Stimulated activated CD4-positive, alpha-beta T cell treated with anti-CD3 and anti-CD28 coated beads, Interleukin-1b, Interleukin-23, amount 100 ng/mL, for 1 hour (primary cell): ENCODE measurements around the gene MID1.
"Not testable (repeated sequence)": the region's sequence is repeated elsewhere in the genome, so short reads cannot be mapped to it uniquely, and the experiment has no call there.

Experiments
- DNase-seq, 2 donors: peaks; one replicate each; pipeline ENCODE4 v3.0.0-alpha.2; 2020; ENCODE audit warnings: low read depth in 2 of 2

Gene MID1

GRCh38 chrX:10617999-10618351 lies 2.4 kb downstream of the MID1 start:
- DNase-seq, result no peak

GRCh38 chrX:10617186-10617998 lies 3.0 kb downstream of the MID1 start:
- no peak for DNase-seq

GRCh38 chrX:10615931-10616774 lies 4.2 kb downstream of the MID1 start:
- DNase-seq, result no peak

GRCh38 chrX:10612215-10612614 lies 8.2 kb downstream of the MID1 start:
- no peak for DNase-seq

- DNase-seq, result no peak
These were observed 8.8 kb downstream of the MID1 start for GRCh38 chrX:10611441-10612090.

GRCh38 chrX:10608099-10608498 lies 12.3 kb downstream of the MID1 start:
- DNase-seq, result no peak

GRCh38 chrX:10607233-10607632 lies 13.2 kb downstream of the MID1 start:
- DNase-seq, result no peak

GRCh38 chrX:10603612-10604011 lies 16.8 kb downstream of the MID1 start:
- no peak for DNase-seq

GRCh38 chrX:10602646-10603045 lies 17.7 kb downstream of the MID1 start:
- DNase-seq, result no peak

GRCh38 chrX:10600479-10600878 lies 19.9 kb downstream of the MID1 start:
- DNase-seq, result no peak

- no peak for DNase-seq
These were observed 21.8 kb downstream of the MID1 start for GRCh38 chrX:10598540-10598939.

- DNase-seq, result no peak
These were observed 22.5 kb downstream of the MID1 start for GRCh38 chrX:10597871-10598270.

- no peak for DNase-seq
These were observed 28.7 kb downstream of the MID1 start for GRCh38 chrX:10591363-10592335.

GRCh38 chrX:10589787-10590186 lies 30.6 kb downstream of the MID1 start:
- not testable (repeated sequence) for DNase-seq

- DNase-seq, result no peak
These were observed 31.3 kb downstream of the MID1 start for GRCh38 chrX:10589098-10589497.

- DNase-seq, result not testable (repeated sequence)
These were observed 35.5 kb downstream of the MID1 start for GRCh38 chrX:10584882-10585281.

- DNase-seq, result no peak
These were observed 37.4 kb downstream of the MID1 start for GRCh38 chrX:10582945-10583344.

GRCh38 chrX:10582215-10582733 lies 38.1 kb downstream of the MID1 start:
- no peak for DNase-seq

- DNase-seq, result no peak
These were observed 41.0 kb downstream of the MID1 start for GRCh38 chrX:10579112-10580011.

GRCh38 chrX:10578527-10578926 lies 41.9 kb downstream of the MID1 start:
- DNase-seq, result no peak
